SK-N-MC (cell line): ENCODE measurements around the gene SLC25A44.

ENCODE experiments used
- EZH2 ChIP-seq: fragments of 200-600 bp; sonication (generic); IDR thresholded peaks from one replicate; pipeline ENCODE4 v1.6.1; 2017; ENCODE audit warnings: antibody characterized with exemption
- POLR2AphosphoS5 ChIP-seq: IDR thresholded peaks from 2 replicates; pipeline ENCODE4 v1.6.1; 2012; ENCODE audit warnings: mild to moderate bottlenecking, low read depth, low read length, borderline replicate concordance

DNA sequence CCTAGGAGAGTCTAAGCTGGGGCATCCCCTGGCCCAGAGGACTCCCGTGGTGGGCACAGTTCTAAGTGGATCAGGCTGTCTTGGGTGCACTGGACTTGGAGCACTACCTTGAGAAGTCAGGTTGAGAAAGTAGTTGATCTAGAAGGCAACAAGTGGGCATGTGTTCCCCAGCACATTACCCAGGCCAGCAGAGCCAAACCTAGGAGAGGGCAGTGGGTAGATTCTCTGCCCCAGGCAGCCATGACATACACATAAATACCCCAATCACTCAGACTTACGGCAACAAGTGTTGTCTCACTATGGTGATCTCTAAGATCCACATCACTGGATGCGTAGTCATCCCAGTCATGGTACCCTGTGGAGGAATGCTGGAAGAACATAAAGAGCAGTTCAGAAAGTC is 17.3 kb downstream of the SLC25A44 start:
- TF ChIP-seq EZH2 (no peak), POLR2AphosphoS5 (no peak)
